T-helper 9 cell (primary cell): ENCODE data around the gene CMTM8.
"Not testable (repeated sequence)": the region's sequence is repeated elsewhere in the genome, so short reads cannot be mapped to it uniquely, and the experiment has no call there.

Experiments used
- DNase-seq: peaks from one replicate; pipeline ENCODE4 v3.0.0-alpha.2; 2020
- total RNA-seq, 2 donors: gene quantifications; one replicate each; lab custom pipeline; 2026; lab: John Stamatoyannopoulos, UW

Gene CMTM8, protein sequence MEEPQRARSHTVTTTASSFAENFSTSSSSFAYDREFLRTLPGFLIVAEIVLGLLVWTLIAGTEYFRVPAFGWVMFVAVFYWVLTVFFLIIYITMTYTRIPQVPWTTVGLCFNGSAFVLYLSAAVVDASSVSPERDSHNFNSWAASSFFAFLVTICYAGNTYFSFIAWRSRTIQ
- total RNA-seq, result 5.8 to 8.8 reads per million in 2 donors

DNA sequence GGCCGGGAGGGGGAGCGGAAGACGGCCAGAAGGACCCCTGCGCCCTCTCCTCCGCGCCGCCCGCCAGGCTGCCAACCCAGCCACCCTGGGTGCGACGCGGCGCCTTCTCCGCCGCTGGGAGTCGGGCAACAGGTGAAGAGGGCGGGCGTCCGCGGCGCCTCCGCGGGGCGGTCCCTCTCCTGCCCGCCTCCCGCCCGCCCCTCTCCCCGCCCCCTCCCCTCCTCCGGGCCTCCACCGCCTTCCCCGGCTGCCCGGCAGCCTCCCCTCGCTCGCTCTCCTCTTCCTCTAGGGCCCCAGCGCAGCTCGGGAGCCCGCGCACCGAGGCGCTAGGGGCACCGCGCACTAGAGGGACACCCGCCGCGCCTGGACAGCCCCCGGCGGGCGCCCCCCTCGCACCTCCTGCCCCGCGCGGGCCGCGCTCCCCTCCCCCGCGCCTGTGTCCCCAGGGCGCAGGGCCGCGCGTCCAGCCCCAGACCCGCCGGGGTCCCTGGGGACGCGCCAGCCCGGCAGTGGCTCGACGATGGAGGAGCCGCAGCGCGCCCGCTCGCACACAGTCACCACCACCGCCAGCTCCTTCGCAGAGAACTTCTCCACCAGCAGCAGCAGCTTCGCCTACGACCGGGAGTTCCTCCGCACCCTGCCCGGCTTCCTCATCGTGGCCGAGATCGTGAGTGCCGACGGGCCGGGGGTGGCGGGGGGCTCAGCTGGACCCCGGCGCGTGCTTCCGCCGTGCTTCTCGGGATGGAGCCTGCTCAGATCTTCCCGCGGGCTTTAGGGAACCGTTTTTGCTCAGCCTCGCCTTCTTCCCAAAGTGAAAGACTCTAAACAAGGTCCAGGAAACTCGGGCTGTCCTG is at the start of gene CMTM8:
Gene CMTM8, plus strand, starts transcription at position 228 of the 854 bp plus-strand sequence. Its CDS starts 293 bp downstream, at position 521.
- peak; percentile 58 for DNase-seq

DNA sequence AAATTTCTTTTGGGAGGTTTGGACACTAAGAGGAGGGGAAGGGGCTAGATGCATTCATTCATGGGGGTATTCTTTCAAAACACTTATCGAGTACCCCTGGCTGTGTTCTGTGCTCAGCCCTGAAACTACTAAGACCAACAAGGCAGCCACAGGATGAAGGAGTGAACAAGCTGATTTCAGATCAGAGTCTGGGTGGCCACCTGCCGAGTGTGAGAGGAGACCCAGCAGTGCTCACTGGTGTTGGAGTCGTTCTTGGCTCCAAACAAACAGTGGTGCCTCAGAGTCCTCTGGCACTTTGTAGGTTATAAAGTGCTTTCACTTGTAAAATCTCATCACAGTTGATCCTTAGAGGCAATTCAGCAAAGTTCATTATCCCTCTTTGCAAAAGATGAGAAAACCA is 48.8 kb upstream of the CMTM8 start:
- DNase-seq, result no peak

DNA sequence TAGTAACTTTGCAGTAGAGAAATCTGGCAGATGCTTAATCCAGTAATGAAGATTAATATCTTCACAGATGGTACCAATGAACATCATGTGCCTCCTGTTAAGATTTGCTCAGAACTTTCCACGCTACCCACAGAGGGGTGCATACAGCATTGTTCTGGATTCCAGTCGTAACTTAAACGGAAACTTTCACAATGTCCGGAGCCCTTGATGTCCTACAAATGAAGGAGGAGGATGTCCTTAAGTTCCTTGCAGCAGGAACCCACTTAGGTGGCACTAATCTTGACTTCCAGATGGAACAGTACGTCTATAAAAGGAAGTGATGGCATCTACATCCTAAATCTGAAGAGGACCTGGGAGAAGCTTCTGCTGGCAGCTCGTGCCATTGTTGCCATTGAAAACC is 47.9 kb upstream of the CMTM8 start:
- not testable (repeated sequence) for DNase-seq

DNA sequence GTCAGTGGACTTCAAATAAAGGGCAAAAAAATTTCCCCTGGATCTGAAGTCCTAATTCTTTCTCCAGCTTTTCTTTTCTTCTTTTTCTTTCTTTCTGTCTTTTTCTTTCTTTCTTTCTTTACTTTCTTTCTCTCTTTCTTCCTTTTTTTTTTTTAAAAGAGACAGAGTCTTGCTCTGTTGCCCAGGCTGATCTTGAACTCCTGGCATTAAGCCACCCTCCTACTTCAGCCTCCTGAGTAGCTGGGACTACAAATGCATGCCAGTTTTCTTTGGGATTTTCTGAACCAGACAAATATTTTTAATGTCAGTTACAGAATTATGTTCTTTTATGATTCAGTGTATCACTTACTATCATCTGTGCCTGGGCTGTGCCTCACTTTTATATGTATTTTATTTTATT is 45.4 kb upstream of the CMTM8 start:
- DNase-seq, result no peak

DNA sequence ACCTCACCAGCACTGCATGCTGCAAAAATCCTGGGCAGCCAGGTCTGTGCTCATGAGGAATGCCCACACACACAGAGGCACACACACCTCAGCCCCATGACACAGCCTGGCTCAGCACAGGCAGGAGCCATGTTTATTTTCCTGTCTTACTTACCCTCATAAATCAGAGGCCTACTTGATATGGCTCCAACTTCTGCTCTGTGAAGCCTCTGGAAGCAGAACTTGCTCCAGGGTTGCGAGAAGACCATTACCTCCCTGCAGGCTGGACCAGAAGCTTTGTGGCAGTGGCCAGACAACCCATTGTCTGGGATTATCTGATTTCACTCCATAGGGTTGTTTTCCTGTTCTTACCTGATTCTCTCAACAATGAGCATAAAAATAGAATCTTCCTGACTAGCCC is 43.8 kb upstream of the CMTM8 start:
- no peak for DNase-seq

DNA sequence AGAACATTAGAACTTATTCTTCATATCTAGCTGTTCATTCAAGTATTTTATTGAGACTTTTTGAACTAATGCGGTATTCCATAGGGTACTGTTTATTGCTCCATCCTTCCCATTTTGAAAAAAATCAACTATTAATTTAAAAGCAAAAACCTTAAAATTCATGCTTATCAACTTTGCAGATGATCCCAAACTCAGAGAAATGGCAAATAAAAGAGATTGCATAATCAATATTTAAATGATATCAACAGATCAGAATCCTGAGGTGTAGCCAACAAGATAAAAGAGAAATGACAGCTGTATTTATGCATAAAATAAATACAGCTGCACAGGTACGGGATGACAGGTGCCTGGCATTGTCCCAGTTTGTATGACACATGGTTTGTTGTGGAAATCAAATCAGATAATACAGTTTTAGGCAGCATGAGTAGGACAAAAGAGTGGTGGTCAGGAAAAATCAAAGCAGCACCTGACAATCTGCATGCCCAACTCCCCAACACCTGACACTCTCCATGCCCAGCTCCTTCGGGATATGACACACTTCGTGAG is 42.4 kb upstream of the CMTM8 start:
- no peak for DNase-seq

DNA sequence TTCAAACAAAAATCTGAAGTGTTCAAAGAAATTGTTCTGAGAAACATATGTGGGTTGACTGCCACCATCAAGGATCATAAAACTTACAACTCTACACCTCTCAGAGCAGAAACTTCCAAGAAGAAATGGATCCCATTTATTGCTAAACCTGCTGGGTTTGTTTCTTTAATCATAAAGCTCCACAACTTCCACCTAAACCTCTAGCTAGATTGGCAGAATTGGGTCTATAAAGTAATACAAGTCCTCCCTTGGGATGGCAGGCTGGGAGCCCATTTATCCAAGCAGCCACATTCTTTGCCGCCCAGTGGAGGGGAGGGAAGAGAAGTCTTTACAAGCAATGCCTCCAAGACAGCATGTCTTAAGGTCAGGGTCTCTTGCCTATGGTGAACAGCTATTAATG is 40.5 kb upstream of the CMTM8 start:
- DNase-seq, result no peak

DNA sequence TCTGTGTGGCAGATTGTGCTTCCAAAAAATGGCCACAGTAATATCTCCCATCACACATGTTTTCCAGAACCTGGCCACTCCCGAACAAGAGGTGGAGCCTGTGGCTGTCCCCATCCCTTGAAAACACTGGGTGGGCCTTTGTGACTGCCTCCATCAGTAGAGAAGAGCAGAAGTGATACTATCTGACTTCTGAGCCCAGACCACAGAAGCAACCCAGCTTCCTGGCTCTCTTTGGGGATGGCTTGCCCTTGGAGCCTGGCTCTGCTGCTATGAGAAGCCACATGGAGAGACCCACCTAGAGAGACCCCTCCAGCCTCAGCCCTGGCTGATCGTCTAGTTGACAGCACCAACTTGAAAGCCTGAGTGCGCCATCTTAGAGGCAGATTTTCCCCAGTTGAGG is 39.8 kb upstream of the CMTM8 start:
- no peak for DNase-seq

DNA sequence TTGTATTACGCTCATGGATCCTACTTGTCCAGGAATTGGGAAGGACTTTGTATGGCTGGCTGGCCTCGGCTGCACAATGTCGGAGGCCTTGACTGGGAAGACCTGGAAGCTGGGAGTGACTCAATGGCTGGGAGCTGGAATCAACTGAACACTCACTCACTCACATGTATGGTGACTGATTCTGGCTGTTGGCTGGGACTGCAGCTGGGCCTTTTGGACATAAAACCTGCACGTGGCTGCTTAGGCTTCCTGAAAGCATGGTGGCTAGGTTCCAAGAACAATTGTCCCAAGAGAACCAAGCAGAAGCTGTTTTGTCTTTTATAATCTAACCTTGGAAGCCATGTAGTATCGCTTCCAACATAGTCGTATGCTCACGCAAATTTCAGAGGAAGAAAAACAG is 38.0 kb upstream of the CMTM8 start:
- DNase-seq, result no peak

DNA sequence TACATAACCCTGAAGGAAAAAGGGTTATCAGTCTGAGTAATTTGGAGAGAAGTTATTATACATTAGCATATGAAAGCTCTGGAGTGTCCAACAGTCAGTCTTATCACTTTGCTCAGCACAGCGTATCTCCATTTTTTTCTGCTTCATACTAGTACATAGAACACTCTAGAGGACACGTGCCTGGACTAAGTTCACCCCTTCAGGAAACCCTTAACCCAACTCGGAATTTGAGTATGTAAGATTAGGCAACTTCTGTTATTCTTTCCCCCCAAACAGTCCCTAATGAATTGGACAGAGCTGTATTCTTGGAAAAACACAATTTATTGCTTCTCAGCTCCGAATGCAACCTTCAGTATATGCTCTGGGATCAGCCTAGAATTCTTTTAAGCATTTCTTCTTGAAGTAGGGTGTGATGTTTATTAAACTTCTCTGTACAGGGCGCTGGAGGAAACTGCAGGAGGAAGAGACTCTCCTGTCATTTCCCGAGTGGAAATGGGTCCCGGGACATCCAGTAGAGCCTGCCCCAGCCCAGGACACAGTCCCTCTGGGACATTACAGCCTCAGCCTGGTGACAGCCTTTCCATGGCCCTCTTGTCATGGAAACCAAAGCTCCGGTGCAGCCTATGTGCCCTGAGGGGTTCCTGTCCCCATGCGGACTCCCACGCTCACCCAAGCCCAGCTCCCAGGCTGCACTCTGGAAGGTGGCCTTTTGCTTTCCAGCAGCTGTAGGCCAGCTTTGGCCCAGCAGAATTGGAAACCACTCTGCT is 37.3 kb upstream of the CMTM8 start:
- no peak for DNase-seq

DNA sequence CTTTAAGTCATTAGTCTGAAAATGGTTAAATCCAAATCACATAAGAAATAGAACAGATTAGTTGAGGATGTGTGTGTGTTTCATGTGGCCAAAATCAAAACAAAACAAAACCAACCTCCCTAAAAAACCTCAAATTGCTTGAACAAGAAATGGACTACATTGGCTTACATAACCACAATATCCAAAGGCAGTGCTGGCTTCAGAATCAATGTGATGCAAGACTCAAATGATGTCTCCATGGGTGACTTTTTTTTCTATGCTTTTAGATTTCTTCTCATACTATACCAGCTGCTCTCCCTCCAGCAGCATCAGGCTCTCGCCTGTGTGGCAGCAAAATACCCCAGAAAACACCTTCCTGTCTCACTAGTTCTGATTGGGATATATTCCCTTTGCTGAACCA is 36.0 kb upstream of the CMTM8 start:
- DNase-seq, result no peak

DNA sequence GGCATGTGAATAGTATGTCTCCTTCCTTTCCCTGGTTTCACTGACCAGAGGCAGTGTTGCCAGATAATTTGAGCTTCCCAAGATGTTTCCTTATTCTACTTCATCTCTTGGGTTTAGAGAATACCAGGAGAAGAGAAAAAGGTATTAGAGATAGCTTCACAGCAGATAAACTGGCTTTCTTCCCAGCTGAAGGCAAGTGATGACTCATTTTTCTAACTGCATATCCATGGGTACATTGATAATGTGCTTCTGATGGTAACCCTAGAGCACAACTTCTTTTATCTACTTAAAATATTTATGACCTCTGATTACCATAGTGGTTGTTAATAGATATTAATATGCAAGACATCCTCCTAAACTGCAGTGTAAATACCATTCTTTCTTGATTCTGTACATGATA is 34.6 kb upstream of the CMTM8 start:
- no peak for DNase-seq

DNA sequence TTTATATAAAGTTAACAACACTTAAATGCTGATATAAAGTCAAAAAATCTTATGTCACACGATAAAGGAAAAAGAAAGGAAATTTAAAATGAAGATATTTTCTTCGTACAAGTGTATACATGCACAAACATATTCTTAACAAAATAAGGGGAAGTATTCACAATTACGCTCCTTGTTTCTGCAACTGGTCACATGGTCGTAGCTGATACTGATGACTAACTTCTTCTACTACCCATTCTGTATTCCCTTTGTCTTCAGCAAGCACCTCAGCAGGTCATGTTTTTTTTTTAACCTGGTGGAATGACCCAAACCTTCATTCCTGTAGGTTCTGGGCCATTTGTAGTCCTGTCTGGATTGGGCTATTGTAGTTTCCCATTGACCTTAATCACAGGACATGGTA is 30.0 kb upstream of the CMTM8 start:
- no peak for DNase-seq

DNA sequence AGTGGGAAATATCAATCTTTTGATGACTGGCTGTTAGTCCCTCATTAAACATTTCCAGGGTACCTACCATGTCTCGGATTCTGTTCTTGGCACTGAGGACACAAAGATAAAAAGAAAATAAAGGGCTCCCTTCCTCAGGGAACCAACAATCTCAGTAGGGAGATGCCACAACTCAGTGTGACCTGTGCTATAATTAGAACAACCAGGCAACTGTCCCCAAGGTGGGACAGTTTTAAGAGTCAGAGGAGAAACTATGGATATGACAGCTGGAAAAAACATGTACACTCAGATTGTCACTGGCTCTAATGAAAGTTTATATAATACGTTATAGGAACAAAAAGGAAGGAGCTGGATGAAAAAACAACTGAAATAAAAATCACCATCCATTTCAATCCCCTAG is 23.3 kb upstream of the CMTM8 start:
- DNase-seq, result no peak

DNA sequence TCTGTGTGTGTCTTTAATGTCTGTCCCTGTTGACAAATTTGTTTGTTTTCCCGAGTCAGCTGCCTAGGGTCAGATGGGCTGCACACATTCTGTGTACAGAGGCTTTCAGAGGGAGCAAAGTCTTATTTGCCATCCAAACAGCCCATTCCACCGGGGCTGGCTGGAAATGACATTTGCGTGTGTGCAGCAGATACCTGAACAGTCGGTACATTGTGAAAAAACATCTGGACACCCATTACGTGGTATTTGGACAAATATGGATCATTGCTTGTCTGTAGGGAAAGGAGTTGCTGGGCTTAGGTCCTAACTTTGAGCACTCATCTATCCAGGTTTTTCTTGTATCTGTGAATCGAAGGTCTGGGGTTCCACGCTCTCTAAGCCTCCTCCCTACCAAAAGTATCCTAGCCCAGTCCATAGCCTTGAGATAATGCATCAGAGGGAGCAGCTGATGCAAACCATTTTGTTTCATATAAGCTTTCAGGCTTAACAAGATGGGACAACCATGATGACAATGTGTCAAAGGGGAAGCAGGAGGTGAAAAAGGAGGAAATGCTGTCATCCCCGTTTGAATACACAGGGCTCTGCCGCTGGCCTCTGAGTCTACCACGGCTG is 22.2 kb upstream of the CMTM8 start:
- no peak for DNase-seq

DNA sequence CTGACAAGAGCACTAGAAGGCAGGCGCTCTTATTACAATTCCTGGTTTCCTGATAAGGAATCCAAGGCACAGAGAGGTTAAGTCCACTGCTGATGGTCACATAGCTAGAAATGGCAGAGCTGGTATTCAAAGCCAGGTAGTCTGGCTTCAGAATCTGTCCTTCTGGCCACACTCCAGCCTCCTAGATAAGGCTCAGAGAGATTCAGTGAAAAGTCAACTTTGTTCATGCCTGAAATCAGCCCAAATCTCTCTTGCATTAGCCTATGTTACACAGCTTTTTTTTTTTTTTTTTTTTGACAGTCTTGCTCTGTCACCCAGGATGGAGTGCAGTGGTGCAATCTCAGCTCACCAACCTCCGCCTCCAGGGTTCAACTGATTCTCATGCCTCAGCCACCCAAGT is 21.1 kb upstream of the CMTM8 start:
- DNase-seq, result no peak

DNA sequence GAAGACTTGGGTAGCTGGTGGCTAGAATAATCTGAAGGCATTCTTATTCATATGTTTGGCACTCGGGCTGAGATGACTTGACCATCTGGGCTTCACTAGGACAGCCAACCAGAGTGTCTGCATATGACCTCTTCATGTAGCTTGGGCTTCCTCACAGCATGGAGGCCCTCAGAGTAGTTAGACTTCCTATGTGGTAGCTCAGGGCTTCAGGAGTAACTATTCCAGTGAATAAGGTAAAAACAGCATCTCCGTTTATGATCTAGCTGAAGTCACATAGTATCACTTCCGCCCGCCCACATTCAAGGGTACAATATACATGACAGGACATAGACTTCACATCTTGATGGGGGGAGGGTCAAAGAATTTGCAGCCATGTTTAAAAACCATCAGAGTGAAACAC is 18.9 kb upstream of the CMTM8 start:
- no peak for DNase-seq

DNA sequence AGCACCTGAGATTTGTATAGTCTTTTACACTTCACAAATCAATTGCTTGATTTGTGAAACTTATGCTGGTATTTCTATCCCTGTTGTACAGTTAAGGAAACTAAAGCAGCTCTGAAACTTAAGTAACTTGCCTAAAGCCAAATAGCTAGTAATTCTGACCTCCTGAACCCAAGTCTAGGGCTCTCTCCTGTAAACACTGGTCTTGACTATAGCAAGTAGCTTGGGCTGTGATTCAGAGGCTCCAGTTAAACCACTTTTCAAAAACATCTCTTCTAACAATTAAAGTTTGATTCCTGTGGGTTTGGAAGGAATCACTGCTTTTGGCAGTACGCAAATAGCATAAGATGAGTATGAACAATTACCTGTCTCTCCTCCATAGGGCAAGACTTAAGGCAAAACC is 18.5 kb upstream of the CMTM8 start:
- no peak for DNase-seq

DNA sequence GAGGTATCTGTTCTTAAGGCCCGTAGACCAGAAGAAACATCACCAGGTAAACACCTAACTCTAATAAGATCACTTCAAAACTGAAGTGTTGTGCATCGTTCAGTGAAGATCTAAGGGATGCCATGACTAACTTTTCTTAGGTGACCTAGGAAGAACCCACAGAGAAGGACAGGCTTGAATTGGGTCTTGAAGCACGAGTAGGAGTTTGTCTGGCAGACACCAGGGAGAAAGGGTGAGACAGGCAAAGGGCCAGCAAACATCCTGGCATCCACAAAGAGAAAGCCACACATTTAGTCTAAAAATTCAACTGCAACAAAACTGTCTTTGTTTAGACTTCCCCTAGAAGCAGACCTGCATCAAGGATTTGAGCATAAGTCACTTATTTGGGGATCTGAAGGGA is 15.5 kb upstream of the CMTM8 start:
- no peak for DNase-seq

DNA sequence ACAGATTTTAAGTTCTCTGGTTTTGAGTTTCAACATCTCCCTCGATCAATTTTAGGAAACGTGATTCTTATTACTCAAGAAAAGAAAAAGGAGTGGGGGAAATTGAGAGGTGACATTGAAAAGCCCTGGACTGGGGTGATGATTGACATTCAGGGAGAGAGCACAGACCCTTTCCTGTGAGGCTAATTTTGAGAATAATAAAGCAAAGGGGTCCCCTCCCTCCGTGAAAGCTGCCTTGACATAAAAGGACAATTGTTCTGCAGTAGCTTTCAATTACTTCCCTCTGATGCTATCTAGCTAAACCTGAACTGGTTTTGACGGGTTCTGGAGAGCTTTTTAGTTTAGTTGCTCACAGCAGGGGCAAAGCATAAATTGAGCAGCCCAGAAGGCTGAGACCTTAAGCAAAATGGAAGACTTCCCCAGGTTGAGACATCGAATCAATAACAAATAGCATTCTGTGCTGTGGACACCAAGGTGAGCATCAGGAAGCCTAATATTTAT is 14.4 kb upstream of the CMTM8 start:
- no peak for DNase-seq

DNA sequence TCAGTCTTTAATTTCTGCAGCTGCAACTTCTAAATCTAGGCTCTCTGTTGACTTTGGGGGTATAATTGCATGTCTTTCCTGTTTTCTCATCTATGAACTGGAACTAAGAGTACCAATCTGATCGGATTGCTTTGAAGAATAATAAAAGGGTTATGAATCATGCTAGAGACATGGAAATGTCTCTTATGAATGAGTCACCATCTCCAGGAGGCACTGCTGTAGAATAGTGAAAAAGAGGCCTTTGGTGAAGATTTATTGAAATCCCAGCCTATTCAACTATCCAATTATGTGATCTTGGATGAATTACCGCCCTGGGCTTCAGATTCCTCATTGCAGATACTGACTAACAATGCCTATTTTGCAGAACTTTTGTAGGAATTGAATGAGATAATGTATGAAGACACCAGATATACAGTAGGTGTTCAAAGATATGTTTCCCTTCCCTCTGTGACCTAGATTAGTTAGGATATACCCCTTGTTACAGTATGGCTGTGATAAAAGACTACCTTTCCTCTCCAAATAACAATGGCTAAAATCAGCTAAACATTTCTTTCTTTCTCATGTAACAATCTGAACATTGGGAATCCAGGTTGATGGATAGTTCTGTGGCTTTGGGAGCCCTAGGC is 11.5 kb upstream of the CMTM8 start:
- DNase-seq, result no peak

DNA sequence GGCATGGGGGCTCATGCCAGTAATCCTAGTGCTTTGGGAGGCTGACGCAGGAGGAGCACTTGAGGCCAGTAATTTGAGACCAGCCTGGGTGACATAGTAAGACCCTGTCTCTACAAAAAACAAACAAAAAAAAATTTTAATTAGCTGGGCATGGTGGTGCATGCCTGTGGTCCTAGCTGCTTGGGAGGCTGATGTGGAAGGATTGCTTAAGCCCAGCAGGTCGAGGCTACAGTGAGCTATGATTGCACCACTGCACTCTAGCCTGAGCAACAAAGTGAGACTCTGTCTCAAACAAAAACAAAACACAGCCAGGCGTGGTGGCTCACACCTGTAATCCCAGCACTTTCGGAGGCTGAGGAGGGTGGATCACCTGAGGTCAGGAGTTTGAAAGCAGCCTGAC is 9.7 kb upstream of the CMTM8 start:
- not testable (repeated sequence) for DNase-seq
